SJSA1 (cell line): Measurements from ENCODE around the gene YWHAQ. TPM values are rescaled to one million over a fixed set of nuclear protein-coding genes. Genes with fewer than 3 reads are reported as not detected.

Source experiments
- DNase-seq, 2 experiments: peaks; one replicate each; pipeline ENCODE4 v3.0.0-alpha.2; 2015 to 2020; ENCODE audit warnings: low spot score in 2 of 2, low read depth in 1 of 2
- H3K27ac ChIP-seq: fragments of 250-450 bp; sonication (Bioruptor Pico); 2 replicates; pipeline ENCODE4 v1.5.1; 2020; ENCODE audit warnings: mild to moderate bottlenecking, moderate library complexity
- H3K27me3 ChIP-seq: fragments of 250-450 bp; sonication (Bioruptor Pico); replicated peaks from 2 replicates; pipeline ENCODE4 v1.5.1; 2020; ENCODE audit warnings: mild to moderate bottlenecking, moderate library complexity
- H3K36me3 ChIP-seq: fragments of 250-450 bp; sonication (Bioruptor Pico); 2 replicates; pipeline ENCODE4 v1.5.1; 2020; ENCODE audit warnings: mild to moderate bottlenecking
- H3K4me1 ChIP-seq: fragments of 250-450 bp; sonication (Bioruptor Pico); replicated peaks from 2 replicates; pipeline ENCODE4 v1.6.1; 2021; ENCODE audit warnings: mild to moderate bottlenecking
- H3K4me3 ChIP-seq: fragments of 250-450 bp; sonication (Bioruptor Pico); 2 replicates; pipeline ENCODE4 v1.5.1; 2020; ENCODE audit warnings: mild to moderate bottlenecking
- H3K9me3 ChIP-seq: fragments of 250-450 bp; sonication (Bioruptor Pico); replicated peaks from 2 replicates; pipeline ENCODE4 v1.5.1; 2020; ENCODE audit warnings: mild to moderate bottlenecking
- total RNA-seq: library from RNA; depleted of rRNA; stranded (reverse); fragments of >200 nt; shearing (Covaris generic); gene quantifications from 2 replicates; pipeline ENCODE4 v1.2.3, GENCODE V29; 2014; rRNA removed

Gene YWHAQ
- 369 and 491 TPM in 2 replicates for total RNA-seq

- peaks cover 43% of the 10 kb centered on the region for H3K36me3 ChIP-seq
- peak; percentile 98 to 99 for DNase-seq
- H3K27ac ChIP-seq, result peak within 1 kb of the TSS; percentile 93
Measured at GRCh38 chr2:9630736-9631552, at the start of gene YWHAQ. Gene YWHAQ (minus strand): TSS chr2:9630997. CDS start chr2:9630452, 545 bp downstream.

GRCh38 chr2:9680082-9680481, 49.3 kb upstream of the YWHAQ start:
- Histone ChIP-seq H3K4me3 (no peak overlapping the region), H3K36me3 (no peaks in the 10 kb centered on the region), H3K9me3 (no peaks in the 10 kb centered on the region), H3K27me3 (no peaks in the 10 kb centered on the region), H3K27ac (no peak overlapping the region), H3K4me1 (peaks cover 18% of the 10 kb centered on the region)
- no peak for DNase-seq

More at GRCh38 chr2:9630736-9631552, at the start of gene YWHAQ:
- H3K4me1 ChIP-seq, result peaks cover 38% of the 10 kb centered on the region
- H3K27me3 ChIP-seq, result no peaks in the 10 kb centered on the region
- peak within 1 kb of the TSS; percentile 74 for H3K4me3 ChIP-seq
- no peaks in the 10 kb centered on the region for H3K9me3 ChIP-seq

GRCh38 chr2:9679218-9679617, 48.4 kb upstream of the YWHAQ start:
- H3K27me3 ChIP-seq, result no peaks in the 10 kb centered on the region
- peaks cover 23% of the 10 kb centered on the region for H3K4me1 ChIP-seq
- H3K9me3 ChIP-seq, result no peaks in the 10 kb centered on the region
- no peak overlapping the region for H3K4me3 ChIP-seq
- H3K27ac ChIP-seq, result no peak overlapping the region
- no peak for DNase-seq
- H3K36me3 ChIP-seq, result no peaks in the 10 kb centered on the region

GRCh38 chr2:9678544-9678943, 47.7 kb upstream of the YWHAQ start:
- Histone ChIP-seq H3K4me1 (peaks cover 23% of the 10 kb centered on the region), H3K27ac (no peak overlapping the region), H3K4me3 (no peak overlapping the region), H3K36me3 (no peaks in the 10 kb centered on the region), H3K9me3 (no peaks in the 10 kb centered on the region), H3K27me3 (no peaks in the 10 kb centered on the region)
- DNase-seq, result no peak

GRCh38 chr2:9675415-9676351, 44.9 kb upstream of the YWHAQ start:
- H3K27me3 ChIP-seq, result no peaks in the 10 kb centered on the region
- H3K4me1 ChIP-seq, result peaks cover 21% of the 10 kb centered on the region
- H3K27ac ChIP-seq, result peak overlapping the region; percentile 63
- H3K4me3 ChIP-seq, result 0 out of 2 replicates have a peak overlapping the region, but pooled peaks have one; percentile 2
- DNase-seq, result peak; percentile 79 to 89
- no peaks in the 10 kb centered on the region for H3K36me3 ChIP-seq
- no peaks in the 10 kb centered on the region for H3K9me3 ChIP-seq

- Histone ChIP-seq H3K9me3 (no peaks in the 10 kb centered on the region), H3K27me3 (no peaks in the 10 kb centered on the region), H3K4me3 (no peak overlapping the region), H3K27ac (peak overlapping the region; percentile 63), H3K36me3 (no peaks in the 10 kb centered on the region), H3K4me1 (peaks cover 21% of the 10 kb centered on the region)
- DNase-seq, result no peak
Measured at GRCh38 chr2:9674891-9675414, 44.2 kb upstream of the YWHAQ start.

GRCh38 chr2:9673914-9674481, 43.2 kb upstream of the YWHAQ start:
- no peak for DNase-seq
- Histone ChIP-seq H3K4me1 (peaks cover 22% of the 10 kb centered on the region), H3K27ac (no peak overlapping the region), H3K4me3 (no peak overlapping the region), H3K36me3 (no peaks in the 10 kb centered on the region), H3K27me3 (no peaks in the 10 kb centered on the region), H3K9me3 (no peaks in the 10 kb centered on the region)

- H3K4me1 ChIP-seq, result peaks cover 23% of the 10 kb centered on the region
- no peak for DNase-seq
- no peaks in the 10 kb centered on the region for H3K36me3 ChIP-seq
- H3K9me3 ChIP-seq, result no peaks in the 10 kb centered on the region
- no peaks in the 10 kb centered on the region for H3K27me3 ChIP-seq
- no peak overlapping the region for H3K27ac ChIP-seq
- no peak overlapping the region for H3K4me3 ChIP-seq
Measured at GRCh38 chr2:9668687-9669345, 38.0 kb upstream of the YWHAQ start.

GRCh38 chr2:9667826-9668225, 37.0 kb upstream of the YWHAQ start:
- Histone ChIP-seq H3K4me1 (peaks cover 23% of the 10 kb centered on the region), H3K9me3 (no peaks in the 10 kb centered on the region), H3K4me3 (no peak overlapping the region), H3K27me3 (no peaks in the 10 kb centered on the region), H3K27ac (no peak overlapping the region), H3K36me3 (no peaks in the 10 kb centered on the region)
- DNase-seq, result no peak

GRCh38 chr2:9666306-9666705, 35.5 kb upstream of the YWHAQ start:
- no peak for DNase-seq
- H3K27ac ChIP-seq, result peak overlapping the region; percentile 35; the same call in 1 of the 2 replicates

GRCh38 chr2:9665898-9666297, 35.1 kb upstream of the YWHAQ start:
- peak overlapping the region; percentile 35; the same call in 1 of the 2 replicates for H3K27ac ChIP-seq
- H3K4me1 ChIP-seq, result peaks cover 23% of the 10 kb centered on the region
- no peak overlapping the region for H3K4me3 ChIP-seq
- H3K36me3 ChIP-seq, result no peaks in the 10 kb centered on the region
- H3K9me3 ChIP-seq, result no peaks in the 10 kb centered on the region
- H3K27me3 ChIP-seq, result no peaks in the 10 kb centered on the region
- peak; percentile 54 to 68 for DNase-seq

More at GRCh38 chr2:9666306-9666705, 35.5 kb upstream of the YWHAQ start:
- Histone ChIP-seq H3K9me3 (no peaks in the 10 kb centered on the region), H3K36me3 (no peaks in the 10 kb centered on the region), H3K27me3 (no peaks in the 10 kb centered on the region), H3K4me1 (peaks cover 23% of the 10 kb centered on the region), H3K4me3 (no peak overlapping the region)

- Histone ChIP-seq H3K4me1 (peaks cover 25% of the 10 kb centered on the region), H3K9me3 (no peaks in the 10 kb centered on the region), H3K36me3 (no peaks in the 10 kb centered on the region), H3K27me3 (no peaks in the 10 kb centered on the region), H3K4me3 (no peak overlapping the region), H3K27ac (no peak overlapping the region)
- no peak for DNase-seq
Measured at GRCh38 chr2:9664365-9664764, 33.6 kb upstream of the YWHAQ start.
